NCI-H2029 (cell line): ENCODE results near the gene EIF4EBP2.

Source experiments
- DNase-seq: peaks from one replicate; lab custom pipeline; 2025; lab: John Stamatoyannopoulos, UW

The EIF4EBP2 gene

GRCh38 chr10:70404036-70404786 is at the start of gene EIF4EBP2:
EIF4EBP2 (plus strand) TSS chr10:70404145; CDS start chr10:70404402, 257 bp downstream.
- DNase-seq, result peak; percentile 70

- DNase-seq, result no peak
Observed at GRCh38 chr10:70354556-70354955, 49.4 kb upstream of the EIF4EBP2 start.

- DNase-seq, result no peak
Observed at GRCh38 chr10:70355051-70356021, 48.6 kb upstream of the EIF4EBP2 start.

GRCh38 chr10:70357565-70357964 is 46.4 kb upstream of the EIF4EBP2 start:
- no peak for DNase-seq

GRCh38 chr10:70358446-70358845 is 45.5 kb upstream of the EIF4EBP2 start:
- no peak for DNase-seq

GRCh38 chr10:70359017-70359550 is 44.9 kb upstream of the EIF4EBP2 start:
- no peak for DNase-seq

GRCh38 chr10:70360215-70360614 is 43.7 kb upstream of the EIF4EBP2 start:
- no peak for DNase-seq

GRCh38 chr10:70362328-70362727 is 41.6 kb upstream of the EIF4EBP2 start:
- no peak for DNase-seq

- no peak for DNase-seq
Observed at GRCh38 chr10:70363292-70363691, 40.7 kb upstream of the EIF4EBP2 start.

GRCh38 chr10:70363971-70364771 is 39.8 kb upstream of the EIF4EBP2 start:
- DNase-seq, result peak; percentile 57

GRCh38 chr10:70364772-70365091 is 39.2 kb upstream of the EIF4EBP2 start:
- no peak for DNase-seq

- DNase-seq, result no peak
Observed at GRCh38 chr10:70367195-70367796, 36.6 kb upstream of the EIF4EBP2 start.

GRCh38 chr10:70368774-70369482 is 35.0 kb upstream of the EIF4EBP2 start:
- DNase-seq, result no peak

GRCh38 chr10:70369498-70370018 is 34.4 kb upstream of the EIF4EBP2 start:
- no peak for DNase-seq

- no peak for DNase-seq
Observed at GRCh38 chr10:70370766-70371165, 33.2 kb upstream of the EIF4EBP2 start.

- no peak for DNase-seq
Observed at GRCh38 chr10:70371846-70372245, 32.1 kb upstream of the EIF4EBP2 start.

- DNase-seq, result no peak
Observed at GRCh38 chr10:70374775-70375614, 28.9 kb upstream of the EIF4EBP2 start.

GRCh38 chr10:70376436-70377378 is 27.2 kb upstream of the EIF4EBP2 start:
- no peak for DNase-seq

GRCh38 chr10:70378122-70378521 is 25.8 kb upstream of the EIF4EBP2 start:
- no peak for DNase-seq
